ENCODE results near the gene OCA2.

DNA sequence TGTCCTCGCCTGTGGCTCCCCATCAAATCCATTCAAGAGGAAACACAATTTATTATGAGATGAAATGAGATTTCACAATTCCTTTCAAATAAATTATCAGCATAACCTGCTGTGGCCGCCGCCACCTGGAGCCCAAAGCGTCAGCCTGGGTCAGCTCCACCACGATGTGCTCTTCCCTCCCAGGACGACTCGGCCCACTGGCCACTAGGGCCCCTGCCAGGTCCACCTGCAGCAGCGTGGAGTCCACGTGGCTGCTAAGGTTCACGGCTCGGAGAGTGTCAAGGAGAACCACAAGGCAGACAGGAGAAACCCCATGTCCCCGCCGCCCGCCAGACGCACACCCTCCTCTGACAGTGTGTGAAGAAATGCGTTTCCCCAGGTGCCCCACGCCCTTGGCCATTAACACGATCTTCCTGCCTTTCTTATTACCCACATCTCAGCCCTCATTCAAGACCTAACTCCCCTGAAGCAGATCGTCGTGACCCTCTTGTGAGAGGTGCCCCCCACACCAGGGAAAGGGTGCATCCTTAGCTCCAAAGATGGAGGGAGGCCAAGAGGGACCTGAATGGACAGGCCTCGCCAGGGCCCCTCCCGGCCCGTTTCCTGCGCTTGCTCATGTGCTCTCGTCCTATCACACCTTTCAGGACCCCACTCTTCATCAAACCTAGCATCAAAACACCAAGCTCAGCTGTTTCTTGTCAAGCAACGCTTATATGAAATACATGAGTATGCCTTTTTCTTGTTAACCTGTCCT lies 80.6 kb downstream of the OCA2 start:
- TF ChIP-seq, protein P1, sequence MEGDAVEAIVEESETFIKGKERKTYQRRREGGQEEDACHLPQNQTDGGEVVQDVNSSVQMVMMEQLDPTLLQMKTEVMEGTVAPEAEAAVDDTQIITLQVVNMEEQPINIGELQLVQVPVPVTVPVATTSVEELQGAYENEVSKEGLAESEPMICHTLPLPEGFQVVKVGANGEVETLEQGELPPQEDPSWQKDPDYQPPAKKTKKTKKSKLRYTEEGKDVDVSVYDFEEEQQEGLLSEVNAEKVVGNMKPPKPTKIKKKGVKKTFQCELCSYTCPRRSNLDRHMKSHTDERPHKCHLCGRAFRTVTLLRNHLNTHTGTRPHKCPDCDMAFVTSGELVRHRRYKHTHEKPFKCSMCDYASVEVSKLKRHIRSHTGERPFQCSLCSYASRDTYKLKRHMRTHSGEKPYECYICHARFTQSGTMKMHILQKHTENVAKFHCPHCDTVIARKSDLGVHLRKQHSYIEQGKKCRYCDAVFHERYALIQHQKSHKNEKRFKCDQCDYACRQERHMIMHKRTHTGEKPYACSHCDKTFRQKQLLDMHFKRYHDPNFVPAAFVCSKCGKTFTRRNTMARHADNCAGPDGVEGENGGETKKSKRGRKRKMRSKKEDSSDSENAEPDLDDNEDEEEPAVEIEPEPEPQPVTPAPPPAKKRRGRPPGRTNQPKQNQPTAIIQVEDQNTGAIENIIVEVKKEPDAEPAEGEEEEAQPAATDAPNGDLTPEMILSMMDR (IDR thresholded peaks at IDR 0.05), result no peak
- TF ChIP-seq POLR2A (IDR thresholded peaks at IDR 0.05) (no peak), EP300 (IDR thresholded peaks at IDR 0.05) (no peak)
